Renal cortical epithelial cell (primary cell): ENCODE data around the gene MAFB. TPM values are rescaled to one million over a fixed set of nuclear protein-coding genes. Genes with fewer than 3 reads are reported as not detected.

ENCODE experiments used
- DNase-seq: peaks from one replicate; pipeline ENCODE4 v3.0.0-alpha.2; 2011; ENCODE audit warnings: low read depth
- total RNA-seq: library from RNA; depleted of rRNA; stranded (reverse); fragments of >200 nt; gene quantifications from 2 replicates; pipeline ENCODE4 v1.2.3, GENCODE V29; 2014

Gene MAFB
- total RNA-seq, 1 donor from 2014 or later: 3.4 TPM

DNA sequence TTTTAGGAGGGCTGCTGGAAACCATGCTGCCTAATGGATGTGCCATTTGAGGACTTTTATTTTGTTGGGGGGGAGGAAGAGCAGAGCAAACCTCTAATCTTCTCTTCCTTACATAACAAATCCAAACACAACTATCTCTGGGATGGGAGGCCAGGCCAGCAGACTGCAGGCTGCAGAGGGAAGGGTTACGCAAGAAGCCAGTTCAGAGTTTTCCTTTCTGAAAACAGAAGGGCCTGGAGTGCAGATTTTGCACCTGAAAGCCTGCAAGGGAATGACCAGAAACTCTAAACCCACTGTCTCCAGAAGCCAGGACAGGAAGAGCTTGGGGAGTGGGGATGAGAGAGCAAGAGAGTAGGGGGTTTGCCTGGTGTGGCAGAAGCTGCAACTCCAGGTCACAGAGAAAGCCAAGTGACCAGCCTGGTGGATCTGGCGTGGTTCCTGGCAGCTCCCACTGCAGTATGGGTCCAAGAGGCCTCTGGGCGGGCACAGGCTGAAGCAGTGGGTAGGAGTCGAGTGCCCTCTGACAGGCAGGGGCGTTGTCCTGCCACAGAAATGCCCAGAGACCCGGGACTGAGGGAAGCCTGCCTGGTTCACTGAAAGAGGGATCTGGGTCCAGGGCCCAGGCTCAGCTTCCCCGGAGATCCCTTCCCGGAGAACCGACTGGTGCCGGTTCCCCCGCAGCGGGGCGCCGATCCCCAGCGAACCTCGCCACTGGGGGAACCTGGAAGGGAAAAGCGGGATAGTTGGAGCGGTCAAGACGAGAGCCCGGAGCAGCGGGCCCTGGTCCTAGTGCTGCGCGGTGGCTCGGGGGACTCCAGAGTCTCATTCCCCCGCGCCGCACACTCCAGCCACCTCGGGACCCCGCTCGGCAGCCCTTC is 6.7 kb downstream of the MAFB start:
- DNase-seq: no peak

DNA sequence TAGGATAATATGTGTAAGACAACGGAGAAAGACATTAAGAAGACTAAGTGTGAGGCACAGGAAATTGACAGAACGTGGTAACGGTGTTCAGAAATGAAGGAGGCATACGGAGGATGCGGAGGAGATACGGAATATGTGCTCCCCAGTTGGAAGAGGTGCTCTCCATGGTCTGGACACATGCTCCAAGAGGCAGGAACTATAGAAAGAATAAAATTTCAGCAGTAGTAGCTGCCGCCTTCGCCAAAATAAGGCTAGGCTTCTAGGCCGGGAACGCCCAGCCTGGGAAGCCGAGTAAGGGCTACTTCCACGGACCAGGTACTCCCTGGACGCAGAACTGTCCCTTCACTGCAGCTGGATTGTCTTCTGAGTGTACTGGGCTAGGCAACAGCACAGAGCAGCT is 7.4 kb downstream of the MAFB start:
- DNase-seq: no peak

DNA sequence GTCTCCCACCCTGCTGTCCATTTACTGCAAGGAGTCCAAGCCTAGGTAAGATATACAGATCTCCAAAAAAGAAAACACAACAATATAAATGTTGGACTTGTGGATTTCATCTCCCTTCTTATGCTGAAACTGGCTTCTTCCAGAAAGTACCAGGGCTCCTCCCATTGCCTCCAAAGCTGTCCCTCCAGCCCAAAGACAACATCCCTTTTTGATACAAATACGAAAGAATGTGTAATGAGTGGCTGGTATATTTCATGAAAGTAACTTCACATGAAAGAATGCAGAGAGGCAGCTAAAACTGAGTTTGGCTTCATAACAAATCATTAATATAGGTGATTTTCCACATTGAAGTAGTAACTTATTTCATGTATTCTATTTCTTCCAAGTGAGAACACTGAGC is 7.9 kb downstream of the MAFB start:
- no peak for DNase-seq

DNA sequence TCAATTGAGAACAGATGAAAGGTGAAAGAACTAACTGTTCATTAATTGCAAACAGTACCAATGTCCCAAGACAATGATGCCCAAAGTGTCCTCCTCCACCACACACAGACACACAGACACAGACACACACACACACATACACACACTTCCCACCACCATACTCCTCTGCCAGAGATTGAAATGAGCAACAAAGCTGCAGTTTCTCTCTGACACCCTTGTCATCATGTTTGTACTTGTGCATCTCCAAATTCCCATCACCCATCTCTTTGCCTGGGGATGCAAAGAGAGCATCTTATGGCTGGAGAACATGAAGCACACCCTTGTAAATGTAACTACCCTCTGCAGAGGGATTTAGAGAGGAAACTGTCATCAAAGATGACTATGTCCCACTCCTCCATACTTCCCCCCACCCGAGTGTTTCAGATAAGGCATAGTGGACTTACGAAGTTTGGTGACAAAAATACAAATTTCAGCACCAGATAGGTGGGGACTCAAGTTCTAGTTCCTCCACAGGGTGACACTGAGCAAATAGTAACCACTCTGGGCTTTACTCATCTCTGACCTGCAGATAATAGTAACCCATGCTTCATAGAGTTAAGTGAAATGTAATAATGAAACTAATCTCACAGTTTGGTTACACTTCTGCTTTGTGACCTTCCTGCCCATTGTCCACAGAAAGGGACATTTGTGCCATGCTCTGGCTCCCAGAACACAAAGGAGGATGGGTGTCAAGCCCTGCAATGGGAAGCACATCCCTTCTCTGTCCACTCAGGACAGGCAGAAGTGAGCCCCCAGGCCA is 8.7 kb downstream of the MAFB start:
- DNase-seq: no peak

DNA sequence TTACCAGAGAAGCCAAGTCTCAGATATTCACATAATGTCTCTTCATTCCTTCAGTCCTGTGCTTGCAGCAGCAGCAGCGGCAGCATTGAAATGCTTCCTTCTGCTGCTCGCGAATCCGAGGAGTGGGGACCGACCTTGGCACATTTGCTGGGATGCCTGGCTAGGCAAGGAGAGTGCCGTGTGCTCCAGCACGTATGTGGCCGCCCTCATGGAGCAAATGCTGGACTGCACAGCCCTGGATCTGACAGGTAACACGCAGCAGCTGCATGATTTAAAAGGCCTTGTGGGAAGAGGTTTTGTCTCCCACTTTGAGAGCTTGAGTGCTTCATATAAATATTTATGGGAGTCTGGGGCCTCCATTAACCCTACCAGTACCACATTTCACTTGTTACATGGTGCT is 9.9 kb downstream of the MAFB start:
- no peak for DNase-seq

DNA sequence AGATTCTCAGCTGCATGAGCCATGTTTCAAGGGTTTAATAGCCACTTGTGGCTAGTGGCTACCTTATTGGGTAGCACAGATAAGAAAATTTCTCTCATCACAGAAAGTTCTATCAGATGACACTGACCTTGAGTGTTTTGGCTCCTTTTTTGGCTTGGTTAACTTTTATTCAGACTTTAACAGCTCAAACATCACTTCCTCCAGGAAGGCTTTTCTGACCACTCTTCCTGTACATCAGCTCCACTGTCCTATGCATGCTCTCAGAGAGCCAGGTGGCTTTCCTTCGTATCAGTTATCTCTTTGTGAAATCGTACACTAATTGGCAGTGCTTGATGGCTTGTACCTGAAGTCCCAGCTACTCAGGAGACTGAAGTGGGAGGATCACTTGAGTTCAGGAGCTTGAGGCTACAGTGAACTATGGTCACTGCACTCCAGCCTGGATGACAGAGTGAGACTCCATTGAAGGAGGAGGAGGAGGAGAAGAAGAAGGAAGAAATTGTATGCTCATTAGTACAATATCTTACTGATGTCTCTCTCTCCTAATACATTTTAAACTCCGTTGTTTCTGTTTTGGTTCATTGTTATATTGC is 10.7 kb downstream of the MAFB start:
- DNase-seq: no peak

DNA sequence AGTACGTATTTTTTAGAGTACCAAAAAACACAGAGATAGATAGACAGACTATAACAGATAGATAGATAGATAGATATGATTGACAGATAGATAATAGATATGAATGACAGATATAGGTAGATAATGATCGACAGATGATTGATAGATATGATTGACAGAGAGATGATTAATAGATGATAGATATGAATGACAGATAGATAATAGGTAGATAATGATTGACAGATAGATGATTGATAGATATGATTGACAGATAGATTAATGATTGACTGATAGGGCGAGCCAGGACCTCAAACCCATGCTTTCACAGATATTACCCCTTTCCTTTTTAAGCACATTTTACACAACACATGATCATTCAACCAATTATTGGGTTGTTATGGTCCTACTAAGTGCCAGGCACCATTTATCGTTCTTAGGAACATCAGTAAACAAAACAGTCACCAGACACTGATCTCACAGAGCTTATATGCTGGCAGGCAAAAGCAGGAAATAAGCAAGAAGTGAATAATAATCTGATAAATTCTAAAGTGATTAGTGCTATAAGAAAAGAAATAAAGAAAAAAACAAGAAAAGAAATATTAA is 11.6 kb downstream of the MAFB start:
- no peak for DNase-seq

DNA sequence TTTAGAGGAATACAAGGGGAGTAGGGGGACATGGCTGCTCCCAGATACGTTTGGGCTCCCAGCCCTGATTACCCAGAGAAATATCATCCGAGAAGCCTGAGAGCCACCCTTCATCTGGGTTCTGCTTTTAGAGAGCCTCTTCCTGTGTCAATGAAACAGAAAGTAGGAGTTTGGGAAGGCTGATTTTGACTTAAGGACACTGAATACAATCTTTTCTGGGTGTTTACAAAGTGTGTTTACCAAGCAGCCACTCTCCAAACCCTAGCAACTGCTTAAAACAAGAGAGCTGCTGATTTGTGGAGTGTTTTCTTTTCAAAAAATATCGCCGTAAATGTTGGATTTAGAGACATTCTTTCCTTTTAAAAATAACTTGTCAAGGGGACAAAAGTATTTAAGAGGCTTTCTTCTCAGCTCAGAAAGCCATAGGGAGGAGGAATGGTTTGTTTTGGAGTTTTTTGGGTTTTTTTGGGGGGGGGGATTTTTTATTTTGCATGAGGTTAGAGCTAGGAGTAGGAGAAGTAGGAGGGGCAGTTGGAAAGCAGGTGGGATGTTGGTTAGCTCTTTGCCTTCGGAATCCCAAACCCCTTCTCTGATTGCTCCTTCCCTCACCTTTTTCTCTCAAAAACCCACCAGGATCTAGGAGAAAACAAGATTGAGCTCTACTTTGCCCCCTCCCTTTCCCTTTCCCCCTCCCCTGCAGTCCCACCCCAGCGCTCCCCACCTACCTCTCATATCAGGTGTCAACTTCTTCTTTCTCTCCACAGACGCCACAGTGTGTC is 12.4 kb downstream of the MAFB start:
- no peak for DNase-seq

DNA sequence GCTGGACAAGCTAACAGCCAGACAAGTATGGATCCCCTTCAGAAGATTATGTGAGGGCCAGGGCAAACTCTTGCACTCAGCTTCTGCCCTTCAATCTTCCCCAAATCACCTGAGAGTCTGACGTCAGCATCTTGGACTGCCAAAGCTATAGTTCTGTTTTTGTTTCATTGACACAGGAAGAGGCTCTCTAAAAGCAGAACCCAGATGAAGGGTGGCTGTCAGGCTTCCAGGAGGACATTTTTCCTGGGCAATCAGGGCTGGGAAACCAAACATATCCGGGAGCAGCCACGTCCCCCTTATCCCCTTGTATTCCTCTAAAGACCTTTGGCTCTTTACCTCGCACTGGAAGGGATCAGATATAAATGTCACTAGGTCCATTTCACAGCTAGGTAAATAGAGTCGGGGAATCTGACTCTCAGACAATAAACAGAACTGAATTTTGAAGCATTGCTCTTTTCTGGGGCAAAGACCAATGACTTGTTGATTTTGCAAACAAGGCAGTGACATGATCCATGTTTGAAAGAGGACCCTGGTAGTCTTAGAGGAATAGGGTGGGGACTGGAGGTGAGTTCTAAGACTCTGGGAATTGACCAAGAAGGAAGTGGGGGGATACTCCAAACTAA is 13.3 kb downstream of the MAFB start:
- DNase-seq: no peak

DNA sequence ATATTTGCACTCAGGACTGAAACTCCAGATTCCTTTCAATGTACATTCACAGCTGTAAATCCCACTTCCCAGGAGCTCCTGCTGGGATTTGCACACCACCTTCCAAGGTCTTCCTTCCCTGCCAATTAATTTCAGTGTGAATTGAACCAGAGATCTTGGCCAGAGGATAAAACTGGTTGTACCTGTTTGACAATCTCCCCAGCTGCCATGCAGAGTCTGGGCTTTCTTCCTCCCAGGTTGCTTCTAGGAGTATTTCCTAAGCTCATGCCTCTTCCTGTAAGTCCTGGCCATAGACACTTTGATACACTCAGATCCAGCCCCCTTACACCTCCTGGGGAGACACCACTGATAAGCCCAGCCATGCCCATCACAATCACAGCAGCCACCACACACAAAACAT is 15.6 kb downstream of the MAFB start:
- DNase-seq: no peak

DNA sequence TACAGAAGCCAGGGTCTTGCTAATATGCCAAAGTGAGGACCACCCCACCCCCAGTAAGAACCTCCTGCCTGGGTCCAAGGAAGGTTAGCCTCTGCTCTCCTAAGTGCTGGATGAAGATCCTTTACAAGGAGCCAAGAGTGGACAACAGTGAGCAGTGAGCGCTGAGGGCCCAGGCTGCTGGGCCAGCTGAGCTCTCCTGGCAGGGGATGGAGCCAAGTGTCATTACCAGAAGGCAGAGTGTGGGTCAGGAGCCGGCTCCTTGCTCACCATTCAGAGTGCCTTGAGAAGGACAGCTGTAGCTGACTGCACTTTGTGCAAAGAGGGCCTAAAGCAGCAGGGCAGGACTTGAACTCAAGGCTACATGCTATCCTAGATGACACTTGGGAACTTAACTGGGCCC is 16.9 kb downstream of the MAFB start:
- no peak for DNase-seq

DNA sequence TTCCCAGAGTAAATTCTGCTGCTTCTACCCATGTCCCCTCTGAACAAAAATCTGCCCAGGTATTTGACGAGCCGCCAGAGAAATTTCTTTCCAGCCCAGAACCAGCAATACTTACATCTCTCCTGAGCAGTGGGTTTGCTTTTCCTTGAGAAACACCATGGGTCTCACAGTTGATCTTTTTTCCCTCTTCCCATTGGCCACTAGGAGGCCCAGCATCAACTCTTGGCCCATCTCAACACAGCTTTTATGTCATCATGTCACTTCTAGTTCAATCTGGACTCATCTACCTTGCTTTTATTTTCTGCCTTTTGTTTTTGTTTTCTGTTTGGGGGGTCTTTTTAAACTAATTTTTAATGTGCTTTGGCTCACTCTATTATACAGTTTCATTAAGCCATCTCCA is 18.8 kb downstream of the MAFB start:
- no peak for DNase-seq

DNA sequence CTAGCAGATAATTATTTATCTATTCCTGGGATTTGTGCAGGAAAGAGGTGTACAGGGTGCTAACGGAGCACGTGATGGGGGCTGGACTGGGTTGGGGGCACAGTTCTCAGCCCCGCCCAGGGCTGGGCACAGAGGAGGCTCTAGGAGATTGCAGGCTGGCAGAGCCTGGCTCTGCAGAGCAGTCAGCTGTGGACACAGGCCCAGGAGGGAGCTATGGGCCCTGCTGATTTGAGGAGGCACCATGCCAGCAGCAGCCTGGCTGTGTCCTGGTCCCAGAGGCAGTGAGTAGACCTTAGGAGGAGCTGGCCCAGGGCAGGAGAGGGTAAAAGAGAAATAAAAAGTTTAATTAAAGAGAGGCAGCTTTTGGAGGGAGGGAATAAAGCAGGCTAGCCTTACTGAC is 19.3 kb downstream of the MAFB start:
- no peak for DNase-seq

DNA sequence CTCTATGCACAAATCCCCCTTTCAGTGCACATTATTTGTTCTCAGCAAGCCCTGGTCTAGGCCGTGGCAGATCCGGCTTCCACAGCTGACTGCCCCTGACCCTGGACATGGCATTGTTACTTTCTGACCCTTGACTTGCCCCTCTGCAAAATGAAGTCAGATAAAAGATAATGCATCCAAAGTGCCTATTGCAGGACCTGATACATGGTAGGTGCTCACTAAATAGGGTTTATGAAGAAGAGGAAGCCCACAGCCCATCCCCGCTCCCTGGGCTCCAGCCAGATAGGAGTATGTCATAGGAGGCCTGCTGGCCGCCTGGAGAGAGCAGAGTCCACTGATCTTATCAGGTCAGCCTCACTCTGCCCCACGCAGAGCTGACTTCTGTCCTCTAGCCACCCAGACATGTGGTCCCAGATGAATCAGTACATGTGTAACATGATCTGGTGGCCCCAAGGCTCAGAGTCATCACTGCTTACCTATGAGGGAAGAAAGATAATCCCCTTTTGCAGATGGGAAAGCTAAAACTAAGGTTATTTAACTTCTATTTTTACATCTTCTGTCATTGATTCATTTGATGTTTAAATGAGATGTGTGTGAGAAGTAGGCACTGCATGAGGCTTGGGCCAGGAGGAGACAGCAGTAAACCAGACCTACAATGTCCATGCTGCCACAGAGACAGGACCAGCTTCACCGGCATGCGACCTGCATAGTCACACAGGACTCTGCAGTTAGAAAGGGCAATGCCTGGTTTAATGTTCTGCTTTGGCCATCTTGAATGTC is 20.4 kb downstream of the MAFB start:
- DNase-seq: no peak

DNA sequence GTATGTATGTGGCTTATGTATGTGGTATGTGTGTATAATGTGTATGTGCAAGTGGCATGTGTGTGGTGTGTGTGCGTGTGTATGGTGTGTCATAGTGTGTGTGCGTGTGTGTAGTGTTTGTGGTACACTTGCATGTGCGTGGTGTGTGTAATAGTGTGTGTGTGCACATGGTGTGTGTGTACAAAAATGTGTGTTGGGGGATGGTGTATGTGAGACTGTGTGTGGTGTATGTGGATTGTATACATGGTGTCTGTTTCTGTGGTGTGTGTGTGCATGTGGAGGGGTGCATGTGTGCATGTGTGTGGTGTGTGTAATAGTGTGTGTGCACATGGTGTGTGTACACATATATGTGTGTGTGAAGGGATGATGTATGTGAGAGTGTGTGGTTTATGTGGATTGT is 21.5 kb downstream of the MAFB start:
- no peak for DNase-seq

DNA sequence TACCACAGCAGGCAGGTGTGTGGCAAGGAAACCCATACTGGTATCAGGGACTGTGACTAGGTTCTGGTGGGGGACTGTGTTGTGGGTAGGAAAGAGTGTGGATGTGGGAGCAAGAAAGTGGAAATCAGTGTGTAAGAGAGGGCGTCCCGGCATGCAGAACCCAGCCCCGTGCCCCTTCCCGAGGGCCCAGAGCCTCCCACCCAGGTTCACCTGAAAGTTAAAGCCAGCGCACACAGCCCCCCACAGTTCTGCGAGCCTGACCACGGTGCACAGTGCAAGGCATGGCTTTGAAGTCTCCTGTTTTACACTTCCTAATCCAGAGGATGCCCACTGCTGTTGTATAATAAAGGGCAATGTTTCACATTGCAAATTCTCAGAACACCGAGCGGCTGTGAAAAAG is 22.7 kb downstream of the MAFB start:
- no peak for DNase-seq

DNA sequence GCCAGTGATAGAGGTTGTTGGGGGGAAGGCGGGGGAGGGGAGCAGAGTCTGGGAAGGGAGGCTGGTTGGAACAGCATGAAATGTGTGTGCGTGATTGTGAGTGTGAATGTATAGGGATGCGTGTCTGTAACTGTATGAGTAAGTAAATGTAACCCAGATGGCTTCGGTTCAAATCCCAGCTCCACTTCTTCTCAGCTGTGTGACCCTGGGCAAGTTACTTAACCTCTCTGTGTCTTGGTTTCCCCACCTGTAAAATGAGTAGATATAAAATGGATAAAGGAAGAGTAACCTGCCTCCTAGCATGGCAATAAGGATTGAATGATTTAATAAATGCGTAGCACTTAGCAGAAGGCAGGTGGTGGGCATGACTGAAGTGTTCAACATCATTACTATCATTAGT is 24.1 kb downstream of the MAFB start:
- no peak for DNase-seq

DNA sequence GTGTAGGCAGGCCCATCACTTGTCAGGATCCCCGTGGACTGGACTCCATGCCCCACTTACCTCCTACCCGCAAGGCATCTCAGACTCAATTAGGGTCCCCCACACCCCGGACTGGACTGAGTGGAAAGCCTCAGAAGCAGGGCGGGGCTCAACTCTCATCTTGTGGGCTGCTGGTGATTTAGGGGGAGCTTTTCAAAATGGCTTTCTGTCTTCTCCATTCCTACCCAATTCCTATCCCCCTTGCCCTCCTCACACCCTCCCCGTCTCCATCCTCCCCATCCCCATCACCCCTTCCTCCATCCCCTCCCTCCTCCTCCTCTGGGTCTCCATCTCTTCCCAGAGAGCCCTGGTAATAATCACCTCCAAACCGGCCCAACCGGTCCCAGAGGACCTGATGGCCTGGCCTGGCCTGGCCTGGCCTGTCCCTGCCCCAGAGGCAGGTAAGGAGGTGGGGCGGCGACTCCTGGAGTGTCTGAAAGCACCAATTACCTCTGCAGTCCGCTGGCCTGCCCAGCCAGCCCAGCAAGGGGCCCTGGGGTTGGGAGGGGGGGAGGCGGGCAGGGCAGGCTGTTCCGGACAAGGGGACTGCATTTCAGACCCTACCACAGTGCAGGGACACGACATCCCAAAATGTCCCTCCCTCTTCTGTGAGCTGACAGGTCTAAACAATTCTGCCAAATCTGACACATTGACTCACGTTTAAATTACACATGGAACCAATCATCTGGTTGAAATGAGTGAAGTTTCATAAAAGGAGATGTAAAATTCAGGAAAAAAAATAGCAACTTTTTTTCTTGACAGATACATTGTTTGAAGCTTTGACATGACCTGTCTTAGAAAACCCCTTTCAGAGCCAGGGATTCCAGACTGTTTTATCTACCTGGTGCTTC is 24.8 kb downstream of the MAFB start:
- no peak for DNase-seq

DNA sequence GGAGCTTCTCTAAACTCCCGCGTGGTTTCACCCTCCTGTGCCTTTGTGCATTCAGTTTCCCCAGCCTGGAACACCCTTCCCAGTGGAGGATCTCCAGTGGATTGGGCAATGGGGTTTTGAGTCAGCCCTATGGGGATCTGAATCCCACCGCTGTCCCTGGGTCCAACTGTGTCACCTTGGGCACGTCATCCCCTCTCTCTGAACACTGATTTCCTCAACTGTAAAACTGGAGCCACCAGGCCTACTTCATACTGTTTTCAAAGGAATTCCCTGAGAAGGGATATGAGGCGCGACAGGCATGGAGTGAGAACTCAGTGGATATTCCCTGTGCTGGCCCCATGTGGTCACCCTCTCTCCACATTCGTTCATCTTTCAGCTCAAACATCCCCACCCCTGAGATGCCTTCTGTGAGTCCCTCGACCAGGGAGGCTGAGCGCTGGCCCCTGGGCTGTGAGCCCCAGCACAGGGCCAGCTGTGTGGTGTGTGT is 25.7 kb downstream of the MAFB start:
- DNase-seq: no peak
